ENCODE results near the gene IL25. TPM values are rescaled to one million over a fixed set of nuclear protein-coding genes. Genes with fewer than 3 reads are reported as not detected.

IL25 gene
- total and polyA plus RNA-seq, 2 of the 8 experiments (the other 6 are each of a cell fraction or from before 2014, with no cell fraction given) = not detected

DNA sequence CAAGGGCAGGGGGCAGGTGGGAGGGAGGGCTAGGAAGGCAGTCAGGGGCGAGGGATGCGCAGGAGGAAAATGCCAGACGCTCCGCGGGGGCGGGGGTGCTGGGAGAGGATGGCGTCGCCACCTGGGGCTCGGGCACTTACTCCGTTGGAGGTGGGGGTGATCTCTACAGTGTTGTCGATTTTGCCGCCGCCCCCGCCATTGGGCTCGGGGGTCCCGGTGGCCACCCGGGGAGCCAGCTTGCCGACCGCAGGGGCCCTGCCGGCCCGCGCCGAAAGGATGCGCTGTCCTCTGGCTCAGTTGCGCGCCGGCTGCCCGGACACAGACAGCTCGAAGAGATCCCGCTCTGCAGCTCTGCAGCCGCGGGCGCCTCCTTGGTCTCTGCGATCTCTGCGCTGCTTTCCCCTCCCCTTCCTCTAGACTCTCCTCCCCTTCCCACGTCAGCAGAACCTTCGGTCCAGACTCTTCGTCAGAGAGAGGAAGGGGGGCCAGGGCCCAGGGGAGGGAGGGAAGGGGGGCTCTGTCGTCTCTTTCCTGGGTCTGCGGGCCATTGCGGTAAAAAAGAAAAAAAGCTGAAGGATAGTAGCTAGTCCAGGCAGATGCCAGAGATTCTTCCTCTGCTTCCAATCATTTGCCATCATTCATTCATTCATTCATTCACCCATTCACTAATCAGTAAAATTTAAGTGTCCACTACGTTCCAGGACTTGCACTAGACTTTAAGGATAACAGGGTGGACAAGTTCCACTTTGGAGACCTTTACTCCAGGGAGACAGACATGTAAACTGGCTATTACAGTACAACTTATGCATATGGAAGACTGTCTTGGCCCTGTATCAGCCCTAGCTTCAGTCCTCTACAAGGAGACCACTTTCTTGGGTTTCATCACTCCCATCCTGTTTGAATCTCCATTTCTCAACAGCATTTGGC lies 19.8 kb upstream of the IL25 start, which contains the start of gene SLC22A17 (continued):
- TF ChIP-seq, protein P1, sequence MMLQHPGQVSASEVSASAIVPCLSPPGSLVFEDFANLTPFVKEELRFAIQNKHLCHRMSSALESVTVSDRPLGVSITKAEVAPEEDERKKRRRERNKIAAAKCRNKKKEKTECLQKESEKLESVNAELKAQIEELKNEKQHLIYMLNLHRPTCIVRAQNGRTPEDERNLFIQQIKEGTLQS (IDR thresholded peaks at IDR 0.05; ENCODE audit: insufficient read depth, low read depth, low read length) = no peak

Measured in H1 (cell line).